Neural crest cell (in vitro differentiated cells): Measurements from ENCODE around the gene PNPLA1. TPM values are rescaled to one million over a fixed set of nuclear protein-coding genes. Genes with fewer than 3 reads are reported as not detected.

Source experiments
- DNase-seq: peaks from one replicate; pipeline ENCODE4 v3.0.0; 2021; ENCODE audit warnings: low read depth, mixed read lengths, low spot score
- H3K27ac Mint-ChIP-seq: one replicate; pipeline ENCODE4 v1.8.0; 2021; ENCODE audit warnings: mild to moderate bottlenecking, mixed read lengths; ENCODE audit not compliant: unreplicated experiment
- H3K27me3 Mint-ChIP-seq: 2 replicates; pipeline ENCODE4 v1.8.0; 2021; ENCODE audit warnings: low read depth, mild to moderate bottlenecking, mixed read lengths
- H3K36me3 Mint-ChIP-seq: 2 replicates; pipeline ENCODE4 v1.8.0; 2021; ENCODE audit warnings: low read depth, mild to moderate bottlenecking, mixed read lengths
- H3K4me1 Mint-ChIP-seq: 2 replicates; pipeline ENCODE4 v1.8.0; 2021; ENCODE audit warnings: mixed read lengths
- H3K4me3 Mint-ChIP-seq: one replicate; pipeline ENCODE4 v1.8.0; 2021; ENCODE audit warnings: mild to moderate bottlenecking, mixed read lengths
- H3K9me3 Mint-ChIP-seq: 2 replicates; pipeline ENCODE4 v1.8.0; 2021; ENCODE audit warnings: mixed read lengths
- CTCF ChIP-seq: fragments of 200-600 bp; sonication (generic); conservative IDR thresholded peaks from 2 replicates; pipeline ENCODE4 v1.5.0; 2021; ENCODE audit warnings: antibody characterized with exemption, mild to moderate bottlenecking
- total RNA-seq: library from RNA; stranded (reverse); gene quantifications from 2 replicates; pipeline ENCODE4 v1.2.1, GENCODE V29; 2021

Gene PNPLA1
- total RNA-seq, 1 donor from 2014 or later, result not detected

GRCh38 chr6:36297051-36297450, 27.2 kb downstream of the PNPLA1 start:
- H3K27ac Mint-ChIP-seq, result no peak overlapping the region
- no peaks in the 10 kb centered on the region for H3K9me3 Mint-ChIP-seq
- no peaks in the 10 kb centered on the region for H3K36me3 Mint-ChIP-seq
- DNase-seq, result no peak
- TF ChIP-seq CTCF, result no peak
- H3K27me3 Mint-ChIP-seq, result no peaks in the 10 kb centered on the region
- no peaks in the 10 kb centered on the region for H3K4me1 Mint-ChIP-seq
- no peak overlapping the region for H3K4me3 Mint-ChIP-seq

GRCh38 chr6:36297511-36297910, 27.7 kb downstream of the PNPLA1 start:
- Mint-ChIP-seq H3K9me3 (no peaks in the 10 kb centered on the region), H3K27me3 (no peaks in the 10 kb centered on the region), H3K4me1 (no peaks in the 10 kb centered on the region), H3K4me3 (no peak overlapping the region), H3K36me3 (no peaks in the 10 kb centered on the region), H3K27ac (no peak overlapping the region)
- no peak for DNase-seq
- TF ChIP-seq CTCF, result no peak

- no peak overlapping the region for H3K27ac Mint-ChIP-seq
- no peak overlapping the region for H3K4me3 Mint-ChIP-seq
- H3K27me3 Mint-ChIP-seq, result no peaks in the 10 kb centered on the region
- no peak for TF ChIP-seq CTCF
- no peaks in the 10 kb centered on the region for H3K4me1 Mint-ChIP-seq
- H3K36me3 Mint-ChIP-seq, result no peaks in the 10 kb centered on the region
- no peak for DNase-seq
- no peaks in the 10 kb centered on the region for H3K9me3 Mint-ChIP-seq
These were observed 28.2 kb downstream of the PNPLA1 start for GRCh38 chr6:36298027-36298426.

- DNase-seq, result no peak
- Mint-ChIP-seq H3K27me3 (no peaks in the 10 kb centered on the region), H3K27ac (no peak overlapping the region), H3K36me3 (no peaks in the 10 kb centered on the region), H3K4me1 (peaks cover under 1% of the 10 kb centered on the region), H3K9me3 (no peaks in the 10 kb centered on the region), H3K4me3 (no peak overlapping the region)
- no peak for TF ChIP-seq CTCF
These were observed 31.3 kb downstream of the PNPLA1 start for GRCh38 chr6:36301085-36301658.

DNA sequence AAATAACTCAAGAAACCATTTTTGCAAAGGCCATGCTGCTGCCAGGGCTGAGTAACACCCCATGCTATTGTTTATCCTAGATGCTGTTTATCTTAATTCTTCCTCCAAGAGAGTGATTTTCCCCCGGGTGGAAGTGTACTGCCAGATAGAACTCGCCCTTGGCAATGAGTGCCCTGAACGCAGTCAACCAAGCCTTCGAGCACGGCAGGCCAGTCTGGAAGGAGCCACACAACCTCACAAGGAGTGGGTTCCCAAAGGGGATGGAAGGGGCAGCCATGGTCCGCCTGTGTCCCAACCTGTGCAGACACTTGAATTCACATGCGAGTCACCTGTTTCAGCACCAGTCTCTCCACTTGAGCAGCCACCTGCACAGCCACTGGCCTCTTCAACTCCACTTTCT, 31.9 kb downstream of the PNPLA1 start:
- TF ChIP-seq CTCF, result no peak
- Mint-ChIP-seq H3K27ac (no peak overlapping the region), H3K36me3 (no peaks in the 10 kb centered on the region), H3K9me3 (no peaks in the 10 kb centered on the region), H3K4me1 (peaks cover 6% of the 10 kb centered on the region), H3K4me3 (no peak overlapping the region), H3K27me3 (no peaks in the 10 kb centered on the region)
- no peak for DNase-seq
